Osteoblast (primary cell): Measurements from ENCODE around the gene PLEKHH2. TPM values are rescaled to one million over a fixed set of nuclear protein-coding genes. Genes with fewer than 3 reads are reported as not detected.
"Not testable (repeated sequence)": the region's sequence is repeated elsewhere in the genome, so short reads cannot be mapped to it uniquely, and the experiment has no call there.

Source experiments
- DNase-seq: peaks from one replicate; pipeline ENCODE4 v3.0.0; 2011; ENCODE audit warnings: low spot score, mixed read lengths; ENCODE audit not compliant: insufficient read length; ENCODE audit errors: missing footprints
- H2AFZ ChIP-seq: 2 replicates; pipeline ENCODE4 v1.6.0; 2011; ENCODE audit warnings: mild to moderate bottlenecking, low read length
- H3K27ac ChIP-seq: 2 replicates; pipeline ENCODE4 v1.5.1; 2011; ENCODE audit warnings: mild to moderate bottlenecking, low read depth, low read length, moderate library complexity
- H3K27me3 ChIP-seq: 2 replicates; pipeline ENCODE4 v1.6.0; 2012; ENCODE audit warnings: mild to moderate bottlenecking, control low read depth, inconsistent platforms, low read length, moderate library complexity; ENCODE audit not compliant: insufficient read depth
- H3K36me3 ChIP-seq: 2 replicates; pipeline ENCODE4 v1.5.1; 2011; ENCODE audit warnings: mild to moderate bottlenecking, low read length, control low read depth, moderate library complexity; ENCODE audit not compliant: insufficient read depth
- H3K4me1 ChIP-seq: 2 replicates; pipeline ENCODE4 v1.5.1; 2011; ENCODE audit warnings: mild to moderate bottlenecking, low read length, control low read depth, moderate library complexity; ENCODE audit not compliant: insufficient read depth
- H3K4me2 ChIP-seq: 2 replicates; pipeline ENCODE4 v1.6.0; 2011; ENCODE audit warnings: mild to moderate bottlenecking, low read length; ENCODE audit not compliant: insufficient read depth
- H3K4me3 ChIP-seq: fragments of 200-600 bp; sonication (generic); 3 replicates; pipeline ENCODE4 v1.5.1; 2012; ENCODE audit warnings: mild to moderate bottlenecking, low read length, inconsistent platforms; ENCODE audit not compliant: insufficient read depth
- H3K79me2 ChIP-seq: 2 replicates; pipeline ENCODE4 v1.6.0; 2012; ENCODE audit warnings: mild to moderate bottlenecking, low read length, control low read depth, inconsistent platforms; ENCODE audit not compliant: insufficient read depth
- H3K9me3 ChIP-seq: 2 replicates; pipeline ENCODE4 v1.5.1; 2011; ENCODE audit warnings: low read depth, low read length, control low read depth
- H4K20me1 ChIP-seq: 2 replicates; pipeline ENCODE4 v1.6.0; 2012; ENCODE audit warnings: mild to moderate bottlenecking, low read length, control low read depth; ENCODE audit not compliant: insufficient read depth
- total RNA-seq: library from RNA; depleted of rRNA; stranded (reverse); fragments of >200 nt; gene quantifications from 2 replicates; pipeline ENCODE4 v1.2.3, GENCODE V29; 2012
- TF ChIP-seq, protein P1 (sequence below): IDR thresholded peaks from 2 replicates; pipeline ENCODE4 v1.5.1; 2011; ENCODE audit warnings: mild to moderate bottlenecking, low read depth, low read length, moderate library complexity; ENCODE audit errors: extremely low read depth

PLEKHH2 gene
- total RNA-seq, 1 donor = 18.8 TPM

DNA sequence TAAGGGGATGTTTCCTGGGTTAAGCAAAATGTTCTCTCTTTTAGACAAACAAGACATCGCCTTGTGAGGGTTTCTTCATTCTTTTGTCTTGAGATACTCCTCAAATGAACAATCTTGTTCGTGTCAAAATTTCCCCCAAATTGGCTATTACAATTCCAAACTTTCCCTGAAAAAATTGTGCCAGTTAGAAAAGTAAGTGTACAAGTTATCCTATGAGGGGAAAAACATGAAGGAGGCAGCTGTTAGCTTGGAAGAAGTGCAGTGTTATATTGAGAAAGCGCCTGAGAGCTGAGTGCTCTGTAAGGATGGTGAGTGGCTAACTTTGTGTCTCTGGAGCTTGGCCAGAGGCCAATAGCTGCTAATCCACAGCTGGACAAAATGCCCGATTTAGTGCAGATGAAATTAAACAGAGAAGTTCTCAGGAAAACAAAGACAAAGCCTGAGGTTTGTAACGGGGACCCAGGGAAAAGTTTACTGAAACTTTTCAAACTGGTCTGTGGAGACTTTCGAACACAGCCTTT lies 14.1 kb upstream of the PLEKHH2 start:
- Histone ChIP-seq H4K20me1 (no peaks in the 10 kb centered on the region), H2AFZ (peak overlapping the region; percentile 23), H3K4me2 (no peak overlapping the region), H3K27ac (no peak overlapping the region), H3K4me1 (no peaks in the 10 kb centered on the region), H3K4me3 (no peak overlapping the region), H3K9me3 (no peaks in the 10 kb centered on the region), H3K27me3 (peaks cover 3% of the 10 kb centered on the region), H3K36me3 (no peaks in the 10 kb centered on the region), H3K79me2 (no peaks in the 10 kb centered on the region)
- TF ChIP-seq, protein P1, sequence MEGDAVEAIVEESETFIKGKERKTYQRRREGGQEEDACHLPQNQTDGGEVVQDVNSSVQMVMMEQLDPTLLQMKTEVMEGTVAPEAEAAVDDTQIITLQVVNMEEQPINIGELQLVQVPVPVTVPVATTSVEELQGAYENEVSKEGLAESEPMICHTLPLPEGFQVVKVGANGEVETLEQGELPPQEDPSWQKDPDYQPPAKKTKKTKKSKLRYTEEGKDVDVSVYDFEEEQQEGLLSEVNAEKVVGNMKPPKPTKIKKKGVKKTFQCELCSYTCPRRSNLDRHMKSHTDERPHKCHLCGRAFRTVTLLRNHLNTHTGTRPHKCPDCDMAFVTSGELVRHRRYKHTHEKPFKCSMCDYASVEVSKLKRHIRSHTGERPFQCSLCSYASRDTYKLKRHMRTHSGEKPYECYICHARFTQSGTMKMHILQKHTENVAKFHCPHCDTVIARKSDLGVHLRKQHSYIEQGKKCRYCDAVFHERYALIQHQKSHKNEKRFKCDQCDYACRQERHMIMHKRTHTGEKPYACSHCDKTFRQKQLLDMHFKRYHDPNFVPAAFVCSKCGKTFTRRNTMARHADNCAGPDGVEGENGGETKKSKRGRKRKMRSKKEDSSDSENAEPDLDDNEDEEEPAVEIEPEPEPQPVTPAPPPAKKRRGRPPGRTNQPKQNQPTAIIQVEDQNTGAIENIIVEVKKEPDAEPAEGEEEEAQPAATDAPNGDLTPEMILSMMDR = no peak
- no peak for DNase-seq

DNA sequence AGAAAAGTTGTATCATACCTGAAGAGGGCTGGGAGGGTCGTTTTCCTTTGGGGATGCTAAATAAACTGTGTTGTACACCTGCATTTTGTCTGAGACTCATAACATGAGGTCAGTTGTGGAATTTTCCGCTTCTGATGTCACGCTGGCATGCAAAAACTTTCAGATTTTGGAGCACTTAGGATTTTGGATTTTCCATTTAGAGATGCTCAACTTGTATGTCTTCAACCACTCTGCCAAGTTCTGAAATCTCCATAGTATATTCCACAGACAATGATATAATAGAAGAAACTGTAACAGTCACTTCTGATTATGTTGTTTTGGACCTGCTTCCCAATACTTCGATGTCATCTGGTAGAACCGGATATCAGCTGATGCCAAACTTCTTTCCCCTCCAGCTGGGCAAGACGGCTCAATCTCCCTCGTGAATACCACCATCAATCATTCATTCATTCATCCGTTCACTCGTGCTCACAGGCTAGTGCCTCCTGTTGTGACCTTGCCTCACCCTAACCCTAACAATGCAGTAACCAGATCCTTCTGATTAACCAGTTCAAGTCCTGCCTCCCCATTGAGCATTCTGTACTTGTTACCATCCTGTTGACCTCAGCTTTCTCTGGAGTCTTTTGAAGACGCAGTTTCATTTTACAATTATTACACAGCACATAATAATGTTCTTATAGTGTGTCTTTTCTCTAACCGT lies 5.3 kb upstream of the PLEKHH2 start:
- no peaks in the 10 kb centered on the region for H3K79me2 ChIP-seq
- TF ChIP-seq, protein P1 = no peak
- no peaks in the 10 kb centered on the region for H4K20me1 ChIP-seq
- H2AFZ ChIP-seq = peak overlapping the region; percentile 64
- H3K4me3 ChIP-seq = no peak overlapping the region
- no peak overlapping the region for H3K27ac ChIP-seq
- no peaks in the 10 kb centered on the region for H3K36me3 ChIP-seq
- no peaks in the 10 kb centered on the region for H3K9me3 ChIP-seq
- DNase-seq = no peak
- peak overlapping the region; percentile 50 for H3K4me2 ChIP-seq
- no peaks in the 10 kb centered on the region for H3K27me3 ChIP-seq
- H3K4me1 ChIP-seq = peaks cover 18% of the 10 kb centered on the region

DNA sequence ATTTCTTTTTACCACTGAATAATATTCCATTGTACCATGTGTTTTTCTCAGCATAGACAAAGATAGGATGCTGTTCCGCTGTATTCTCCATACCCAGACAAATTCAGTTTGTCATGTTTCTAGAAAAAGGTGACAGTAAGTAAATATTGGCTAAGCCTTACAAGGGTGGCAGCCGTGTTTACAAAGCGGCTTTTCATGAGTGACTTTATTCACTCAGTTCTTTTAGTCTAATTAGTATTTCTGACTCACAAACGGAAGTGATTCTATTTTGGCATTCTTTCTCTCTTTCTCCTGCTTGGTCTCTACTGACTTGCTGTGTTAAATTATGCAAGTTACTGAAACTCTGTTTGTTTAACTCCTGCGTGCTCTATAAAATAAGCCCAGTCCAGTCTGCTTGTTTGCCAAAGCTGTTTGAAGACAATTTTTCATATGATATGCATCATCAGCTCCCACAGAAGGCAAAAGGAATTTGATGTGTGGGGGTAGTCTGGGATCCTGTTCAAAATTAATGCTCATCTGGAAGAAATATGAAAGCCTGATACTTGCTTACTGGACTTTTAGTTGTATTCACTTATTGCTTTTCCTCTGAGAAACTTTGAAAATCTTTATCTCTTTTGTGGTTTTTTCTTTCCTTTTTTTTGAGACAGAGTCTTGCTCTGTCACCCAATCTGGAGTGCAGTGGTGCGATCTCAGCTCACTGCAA lies 2.3 kb upstream of the PLEKHH2 start:
- no peaks in the 10 kb centered on the region for H3K9me3 ChIP-seq
- no peaks in the 10 kb centered on the region for H3K79me2 ChIP-seq
- peak; percentile 82 for DNase-seq
- H2AFZ ChIP-seq = peak overlapping the region; percentile 43
- peak overlapping the region; percentile 73 for H3K4me2 ChIP-seq
- TF ChIP-seq, protein P1 = no peak
- H3K4me1 ChIP-seq = peaks cover 27% of the 10 kb centered on the region
- H3K27me3 ChIP-seq = no peaks in the 10 kb centered on the region
- H3K27ac ChIP-seq = peak overlapping the region; percentile 83
- no peaks in the 10 kb centered on the region for H4K20me1 ChIP-seq
- no peaks in the 10 kb centered on the region for H3K36me3 ChIP-seq
- H3K4me3 ChIP-seq = peak overlapping the region; percentile 30

DNA sequence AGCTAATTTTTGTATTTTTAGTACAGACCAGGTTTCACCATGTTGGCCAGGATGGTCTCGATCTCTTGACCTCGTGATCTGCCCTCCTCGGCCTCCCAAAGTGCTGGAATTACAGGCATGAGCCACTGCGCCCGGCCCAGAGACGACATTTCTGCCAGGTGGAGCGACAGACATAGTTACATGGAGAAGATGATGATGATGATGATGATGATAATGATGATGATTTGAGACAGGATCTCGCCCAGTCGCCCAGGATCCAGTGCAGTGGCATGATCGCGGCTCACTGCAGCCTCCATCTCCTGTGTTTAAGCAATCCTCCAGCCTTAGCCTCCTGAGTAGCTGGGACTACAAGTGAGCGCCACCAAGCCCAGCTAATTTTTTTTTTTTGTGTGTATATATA lies 907 bp upstream of the PLEKHH2 start:
- H3K27ac ChIP-seq, H3K4me3 ChIP-seq, H3K27me3 ChIP-seq, H4K20me1 ChIP-seq, H3K36me3 ChIP-seq, H2AFZ ChIP-seq, H3K79me2 ChIP-seq, DNase-seq, H3K9me3 ChIP-seq, H3K4me2 ChIP-seq: not testable (repeated sequence)
- H3K4me1 ChIP-seq = peaks cover 27% of the 10 kb centered on the region
